ENCODE measurements around the gene ANKEF1. TPM values are rescaled to one million over a fixed set of nuclear protein-coding genes. Genes with fewer than 3 reads are reported as not detected.

Gene ANKEF1
- total and polyA plus RNA-seq, 12 donors = 0.61 to 10.5 (median 3.2) TPM

DNA sequence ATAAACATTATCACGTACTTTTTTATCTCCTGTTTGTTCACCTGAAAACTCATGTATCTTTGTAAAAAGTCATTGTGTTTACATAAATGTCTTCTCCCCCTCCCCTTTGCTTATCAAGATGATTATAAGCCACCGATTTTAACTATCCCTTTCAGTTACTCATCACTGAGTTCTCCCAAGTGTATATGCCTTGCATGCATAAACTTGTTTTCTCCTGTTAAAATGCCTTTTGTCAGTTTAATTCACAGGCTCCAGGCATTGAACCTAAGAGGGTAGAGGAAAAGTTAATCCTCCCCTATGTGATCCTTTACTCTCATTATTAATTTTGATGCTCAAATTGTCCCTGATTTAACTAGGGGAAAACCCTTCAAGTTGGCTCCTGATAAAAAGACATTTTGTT lies 24.2 kb downstream of the ANKEF1 start:
- Histone ChIP-seq H3K9me3 (replicated peaks in 1 of 3) (no peaks in the 10 kb centered on the region), H3K27ac (no peak overlapping the region), H3K27me3 (no peaks in the 10 kb centered on the region), H3K4me3 (no peak overlapping the region), H3K4me1 (replicated peaks in 1 of 2) (no peaks in the 10 kb centered on the region), H3K36me3 (replicated peaks in 1 of 2) (no peaks in the 10 kb centered on the region)
- 57 to 75% (median 65%) methylated on average over 2 of the region's 2 CpGs for WGBS, 4 donors
- DNase-seq = no peak
- intact Hi-C loops (cut with DNase I) = no loop called here
- TF ChIP-seq, protein P1, sequence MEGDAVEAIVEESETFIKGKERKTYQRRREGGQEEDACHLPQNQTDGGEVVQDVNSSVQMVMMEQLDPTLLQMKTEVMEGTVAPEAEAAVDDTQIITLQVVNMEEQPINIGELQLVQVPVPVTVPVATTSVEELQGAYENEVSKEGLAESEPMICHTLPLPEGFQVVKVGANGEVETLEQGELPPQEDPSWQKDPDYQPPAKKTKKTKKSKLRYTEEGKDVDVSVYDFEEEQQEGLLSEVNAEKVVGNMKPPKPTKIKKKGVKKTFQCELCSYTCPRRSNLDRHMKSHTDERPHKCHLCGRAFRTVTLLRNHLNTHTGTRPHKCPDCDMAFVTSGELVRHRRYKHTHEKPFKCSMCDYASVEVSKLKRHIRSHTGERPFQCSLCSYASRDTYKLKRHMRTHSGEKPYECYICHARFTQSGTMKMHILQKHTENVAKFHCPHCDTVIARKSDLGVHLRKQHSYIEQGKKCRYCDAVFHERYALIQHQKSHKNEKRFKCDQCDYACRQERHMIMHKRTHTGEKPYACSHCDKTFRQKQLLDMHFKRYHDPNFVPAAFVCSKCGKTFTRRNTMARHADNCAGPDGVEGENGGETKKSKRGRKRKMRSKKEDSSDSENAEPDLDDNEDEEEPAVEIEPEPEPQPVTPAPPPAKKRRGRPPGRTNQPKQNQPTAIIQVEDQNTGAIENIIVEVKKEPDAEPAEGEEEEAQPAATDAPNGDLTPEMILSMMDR (IDR thresholded peaks at IDR 0.05) = no peak
- no peak for TF ChIP-seq POLR2A (IDR thresholded peaks at IDR 0.05)

DNA sequence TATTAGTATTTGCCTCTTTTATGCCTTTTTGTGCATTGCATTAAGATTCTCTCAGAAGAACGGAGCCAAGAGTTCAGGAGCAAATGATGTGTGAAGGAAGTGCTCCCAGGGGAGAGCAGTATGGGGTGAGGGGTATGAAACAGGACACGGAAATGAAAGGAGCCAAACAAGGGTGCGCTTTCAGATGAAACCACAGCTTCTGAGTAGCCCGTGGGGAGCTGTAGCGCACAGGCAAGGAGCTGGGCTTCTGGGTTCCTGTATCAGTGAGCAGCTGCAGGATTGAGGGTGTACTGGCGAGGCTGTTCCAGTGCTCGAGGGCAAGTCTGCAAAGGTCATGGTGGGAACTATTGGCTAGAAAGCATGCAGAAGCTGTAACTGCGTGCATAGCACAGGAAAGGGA lies 25.4 kb downstream of the ANKEF1 start:
- H3K9me3 ChIP-seq (replicated peaks in 1 of 3) = no peaks in the 10 kb centered on the region
- TF ChIP-seq POLR2A (IDR thresholded peaks at IDR 0.05) = no peak
- TF ChIP-seq, protein P1 (IDR thresholded peaks at IDR 0.05) = no peak
- intact Hi-C loops (cut with DNase I) = no loop called here
- no peak overlapping the region for H3K27ac ChIP-seq
- no peaks in the 10 kb centered on the region for H3K27me3 ChIP-seq
- no peak for DNase-seq
- no peaks in the 10 kb centered on the region for H3K4me1 ChIP-seq (replicated peaks in 1 of 2)
- no peak overlapping the region for H3K4me3 ChIP-seq
- 66 to 70% (median 68%) methylated on average over 8 of the region's 8 CpGs for WGBS, 4 donors
- no peaks in the 10 kb centered on the region for H3K36me3 ChIP-seq (replicated peaks in 1 of 2)

DNA sequence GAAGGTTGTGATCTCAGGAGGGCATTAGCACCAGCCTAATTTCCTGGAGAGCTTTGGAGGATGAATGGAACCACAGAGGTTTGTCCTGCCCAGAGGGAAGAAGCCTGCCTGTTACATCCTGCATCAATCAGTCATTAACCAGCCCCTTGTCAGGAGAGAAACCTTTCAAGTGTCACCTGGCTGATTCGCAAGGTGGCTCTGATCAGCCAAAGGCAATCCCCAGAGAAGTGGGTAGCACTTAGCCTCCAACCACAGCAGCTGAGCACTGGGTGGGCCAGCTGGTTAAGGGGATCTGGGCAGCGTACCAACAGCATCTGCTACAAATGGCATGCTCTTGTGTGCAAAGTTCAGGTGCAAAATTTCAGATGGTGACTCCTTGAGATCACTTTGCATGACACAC lies 26.9 kb downstream of the ANKEF1 start:
- intact Hi-C loops (cut with DNase I) = no loop called here
- Histone ChIP-seq H3K27me3 (no peaks in the 10 kb centered on the region), H3K4me1 (replicated peaks in 1 of 2) (no peaks in the 10 kb centered on the region), H3K27ac (no peak overlapping the region), H3K36me3 (replicated peaks in 1 of 2) (no peaks in the 10 kb centered on the region), H3K9me3 (replicated peaks in 1 of 3) (no peaks in the 10 kb centered on the region), H3K4me3 (no peak overlapping the region)
- DNase-seq = no peak
- 70 to 88% (median 85%) methylated on average over 2 of the region's 2 CpGs for WGBS, 4 donors
- TF ChIP-seq POLR2A (IDR thresholded peaks at IDR 0.05) = no peak
- TF ChIP-seq, protein P1 (IDR thresholded peaks at IDR 0.05) = no peak

DNA sequence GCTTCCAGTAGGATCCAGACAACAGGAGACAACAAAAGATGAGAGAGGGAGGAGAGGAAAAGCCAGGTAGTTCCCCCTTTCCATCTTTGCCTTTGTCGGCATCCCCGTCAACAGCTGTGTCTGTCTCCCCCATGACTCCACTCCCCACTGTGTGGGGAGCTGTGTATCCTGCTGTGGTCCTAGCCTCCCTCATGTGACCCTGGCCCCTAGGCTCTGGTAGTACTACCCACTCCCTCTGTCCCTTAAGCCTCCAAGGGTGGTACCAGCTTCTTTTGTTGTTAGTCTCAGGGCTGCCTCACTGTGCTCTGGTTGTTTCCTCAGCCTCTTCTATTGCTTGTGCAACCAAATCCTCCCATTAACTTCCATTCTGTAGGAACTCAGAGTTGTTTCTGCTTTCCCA lies 28.7 kb downstream of the ANKEF1 start:
- H3K4me3 ChIP-seq = no peak overlapping the region
- no peaks in the 10 kb centered on the region for H3K9me3 ChIP-seq (replicated peaks in 1 of 3)
- TF ChIP-seq, protein P1 (IDR thresholded peaks at IDR 0.05) = no peak
- TF ChIP-seq POLR2A (IDR thresholded peaks at IDR 0.05) = no peak
- H3K4me1 ChIP-seq (replicated peaks in 1 of 2) = no peaks in the 10 kb centered on the region
- no peaks in the 10 kb centered on the region for H3K36me3 ChIP-seq (replicated peaks in 1 of 2)
- intact Hi-C loops (cut with DNase I) = no loop called here
- no peak overlapping the region for H3K27ac ChIP-seq
- WGBS, 4 donors = 87 to 97% (median 91%) methylated on average over 2 of the region's 2 CpGs
- DNase-seq = no peak
- H3K27me3 ChIP-seq = no peaks in the 10 kb centered on the region
